HG03064 (cell line): ENCODE results near the gene HMX1.

Experiments
- ATAC-seq: cut with Tn5 transposase; IDR thresholded peaks from one replicate; pipeline ENCODE4 v1.9.1; 2021; ENCODE audit warnings: low read depth; ENCODE audit not compliant: unreplicated experiment

HMX1 gene

GRCh38 chr4:8821151-8821950, 50.3 kb downstream of the HMX1 start:
- ATAC-seq: no peak

DNA sequence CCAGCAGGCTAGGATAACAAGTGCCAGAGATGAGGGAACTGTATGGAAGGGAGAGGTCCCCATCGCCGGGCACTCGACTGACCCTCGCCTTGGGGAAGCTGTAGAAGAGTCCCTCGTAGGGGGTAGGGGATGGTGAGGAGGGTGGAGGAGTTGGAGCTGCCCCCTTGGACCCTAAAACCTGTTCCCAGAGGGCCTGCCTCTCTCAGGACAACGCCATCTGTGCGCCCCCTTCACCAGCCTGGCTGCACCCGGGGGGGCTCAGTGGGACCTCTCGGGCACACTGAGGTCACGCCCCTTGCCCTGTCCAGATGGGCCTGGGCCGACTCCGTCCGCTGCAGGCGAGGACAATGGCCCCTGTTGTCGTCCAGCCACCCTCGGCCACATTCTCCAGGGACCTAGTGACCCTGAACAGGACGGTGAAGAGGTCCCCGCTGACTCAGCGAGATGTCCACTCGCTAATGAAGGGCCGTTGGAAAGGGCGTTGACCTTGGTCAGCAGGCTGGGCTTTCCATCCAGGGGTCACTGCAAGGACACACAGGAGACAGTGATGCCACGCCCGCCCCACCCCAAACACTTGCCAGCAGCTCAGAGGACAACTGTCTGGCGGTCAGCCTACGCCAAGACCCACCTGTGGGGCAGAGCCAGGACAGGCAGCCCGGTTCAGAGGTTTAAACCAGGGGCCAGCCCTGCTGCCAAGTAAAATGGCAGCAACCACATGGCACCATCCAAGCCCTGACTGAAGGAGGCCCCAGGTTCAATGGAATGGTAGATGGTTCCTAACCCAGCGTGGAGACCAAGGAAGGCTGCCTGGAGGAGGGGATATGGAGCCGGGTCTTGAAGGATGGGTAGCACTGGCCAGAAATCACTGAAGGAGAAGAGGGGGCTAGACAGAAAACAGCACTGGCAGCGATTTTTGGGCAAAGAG, 51.2 kb downstream of the HMX1 start:
- no peak for ATAC-seq

DNA sequence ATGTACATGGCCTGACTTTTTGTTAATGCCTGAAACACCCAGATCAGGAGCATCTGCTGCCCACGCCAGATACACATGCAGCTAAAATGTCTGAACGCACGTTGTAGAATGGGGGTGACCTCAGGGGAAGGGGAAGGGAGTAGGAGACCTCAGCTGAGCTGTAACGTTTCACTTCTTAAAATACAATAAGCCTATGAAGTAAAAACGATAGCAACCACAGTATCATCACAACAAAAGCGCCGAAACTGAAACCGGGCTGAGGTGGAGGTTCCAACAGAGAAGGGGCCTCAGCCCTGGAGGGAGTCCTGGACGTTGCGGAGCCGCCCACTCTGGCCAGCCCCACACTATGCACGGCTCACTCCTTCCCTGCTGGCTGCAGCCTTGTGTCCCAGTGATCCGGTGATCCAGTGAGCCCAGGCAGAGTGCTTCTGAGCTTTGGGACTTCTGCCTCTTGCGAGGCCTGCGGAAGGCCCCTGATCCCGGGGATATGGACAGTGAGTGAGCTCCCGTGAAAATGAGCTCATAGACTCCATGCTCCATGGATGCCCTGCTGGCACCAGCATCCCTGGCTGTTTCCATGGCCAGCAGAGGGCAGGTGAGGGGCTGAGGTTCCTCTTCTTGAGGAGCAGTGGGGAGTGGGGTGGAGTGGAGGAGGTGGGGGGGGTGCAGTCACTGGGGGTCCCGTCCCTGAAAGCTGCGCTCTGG, 52.0 kb downstream of the HMX1 start:
- ATAC-seq: no peak

DNA sequence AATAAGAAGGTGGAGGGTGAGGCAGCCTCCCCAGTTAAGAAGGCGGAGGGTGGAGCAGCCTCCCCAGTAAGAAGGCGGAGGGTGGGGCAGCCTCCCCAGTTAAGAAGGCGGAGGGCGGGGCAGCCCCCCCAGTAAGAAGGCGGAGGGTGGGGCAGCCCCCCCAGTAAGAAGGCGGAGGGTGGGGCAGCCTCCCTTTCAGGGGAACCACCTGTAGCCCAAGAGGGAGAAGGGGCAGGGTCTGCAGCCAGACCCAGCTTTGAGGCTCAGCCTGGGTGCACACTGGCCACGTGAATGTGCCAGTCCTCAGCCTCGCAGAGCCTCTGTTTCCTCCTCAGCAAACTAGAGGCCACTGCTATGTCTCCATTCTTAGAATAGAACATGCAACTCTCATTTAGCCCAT, 52.6 kb downstream of the HMX1 start:
- ATAC-seq: no peak

- no peak for ATAC-seq
These were observed 53.4 kb downstream of the HMX1 start for GRCh38 chr4:8818063-8818881.

DNA sequence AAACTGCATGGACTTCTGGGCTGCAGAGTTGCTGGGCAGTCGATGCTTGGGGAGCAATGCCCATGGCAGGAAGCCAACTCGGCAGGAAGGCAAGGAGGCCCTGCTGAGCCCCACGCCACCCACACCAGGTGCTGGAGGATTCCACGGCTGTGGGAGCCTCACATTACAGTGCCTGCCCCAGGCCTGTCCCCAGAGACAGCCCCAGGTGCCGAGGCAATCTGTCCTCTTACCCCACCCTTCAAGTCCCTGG, 53.9 kb downstream of the HMX1 start:
- ATAC-seq: no peak

DNA sequence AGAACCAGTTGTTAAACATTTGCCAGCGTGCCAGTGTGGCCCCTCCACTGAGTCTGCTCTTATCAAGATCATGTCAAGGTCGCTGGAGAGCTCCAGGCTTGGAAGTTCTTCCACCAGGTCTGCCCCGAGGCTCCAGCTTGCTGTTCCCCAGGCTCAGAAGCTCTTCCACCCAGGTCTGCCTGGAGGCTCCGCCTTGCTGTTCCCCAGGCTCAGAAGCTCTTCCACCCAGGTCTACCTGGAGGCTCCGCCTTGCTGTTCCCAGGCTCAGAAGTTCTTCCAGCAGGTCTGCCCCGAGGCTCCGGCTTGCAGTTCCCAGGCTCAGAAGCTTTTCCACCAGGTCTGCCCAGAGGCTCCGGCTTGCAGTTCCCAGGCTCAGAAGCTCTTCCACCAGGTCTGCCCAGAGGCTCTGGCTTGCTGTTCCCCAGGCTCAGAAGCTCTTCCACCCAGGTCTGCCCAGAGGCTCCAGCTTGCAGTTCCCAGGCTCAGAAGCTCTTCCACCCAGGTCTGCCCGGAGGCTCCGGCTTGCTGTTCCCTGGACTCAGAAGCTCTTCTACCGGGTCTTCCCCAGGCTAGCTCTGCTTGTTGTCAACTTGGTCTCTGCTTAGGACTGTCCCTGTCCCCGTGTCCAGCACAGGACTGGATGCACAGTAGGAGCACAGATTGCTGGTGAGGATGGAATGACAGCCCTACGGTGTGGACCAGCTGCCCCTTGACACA, 54.4 kb downstream of the HMX1 start:
- no peak for ATAC-seq
